ENCODE results near the gene OCRL. TPM values are rescaled to one million over a fixed set of nuclear protein-coding genes. Genes with fewer than 3 reads are reported as not detected.

Gene OCRL
- total RNA-seq (2022; extraction: Qiagen RNA extraction) = 19.1 to 25.7 TPM (median 23.9 TPM) in 5 replicates

DNA sequence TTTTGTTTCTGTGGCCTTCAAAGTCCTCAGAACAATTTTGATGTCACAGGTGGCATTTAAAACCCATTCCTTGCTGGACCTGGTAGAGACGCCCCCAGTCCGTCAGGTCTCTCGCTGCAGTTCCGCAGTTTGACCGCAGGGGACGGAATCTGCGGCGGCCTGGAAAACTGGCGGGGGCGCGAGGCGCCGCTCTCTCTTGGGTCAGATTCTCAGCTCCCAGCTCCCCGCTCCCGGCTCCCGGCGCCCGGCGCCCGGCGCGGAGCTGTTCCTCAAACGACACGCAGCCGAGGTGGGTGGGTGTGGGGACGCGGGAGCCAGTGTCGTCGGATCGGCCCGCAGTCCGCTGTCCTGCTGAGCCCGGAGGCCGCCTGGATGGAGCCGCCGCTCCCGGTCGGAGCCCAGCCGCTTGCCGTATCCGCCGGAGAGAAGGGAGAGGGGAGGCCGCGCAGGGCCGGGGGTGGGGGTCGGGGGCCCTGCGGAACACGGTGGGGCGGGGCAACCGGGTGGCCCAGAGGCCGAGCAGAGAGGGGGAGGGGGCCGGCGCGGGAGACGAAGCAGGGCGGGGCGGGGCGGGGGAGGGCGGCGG, at the start of gene OCRL:
Gene OCRL (plus strand): TSS at position 192 of the 586 bp plus-strand sequence. CDS start 181 bp downstream, at position 373.

DNA sequence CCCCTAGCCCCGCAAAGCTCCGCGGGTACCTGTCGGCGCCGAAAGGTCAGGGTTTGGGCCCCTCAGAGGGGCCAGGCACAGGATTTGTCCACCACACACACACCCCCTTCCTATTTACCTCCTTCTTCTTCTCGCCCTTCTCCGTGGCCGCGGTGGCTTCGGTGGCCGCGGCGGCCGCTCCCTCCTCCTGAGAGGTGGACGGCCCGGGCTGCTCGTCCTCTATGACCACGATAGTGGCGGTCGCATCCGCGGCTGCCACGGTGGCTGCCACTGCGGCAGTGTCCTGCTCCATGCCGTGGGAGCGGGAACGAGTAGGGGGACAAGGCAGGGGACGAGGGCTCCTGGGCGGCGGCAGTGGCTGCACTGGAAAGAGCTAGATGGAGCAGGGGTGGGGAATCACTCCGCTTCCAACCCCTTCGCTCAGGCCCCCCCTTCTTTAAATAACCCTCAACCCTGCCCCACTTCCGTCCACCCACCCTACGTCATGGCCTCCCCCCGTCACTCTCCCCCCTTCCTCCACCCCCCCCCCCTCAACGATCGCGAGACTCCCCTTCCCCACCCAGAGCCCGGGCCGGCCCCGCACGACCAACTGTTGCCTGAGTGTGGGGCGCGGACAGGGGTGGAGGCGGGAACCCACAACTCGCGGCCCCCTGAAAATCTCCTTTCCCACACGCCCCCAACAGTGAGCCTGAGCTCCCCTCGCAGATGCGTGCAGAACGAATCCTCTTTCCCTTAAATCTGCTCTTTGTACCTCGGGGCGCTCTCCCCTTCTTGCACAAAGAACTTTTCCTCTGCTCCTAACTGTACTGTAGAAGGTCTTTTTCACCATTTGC, 16.8 kb upstream of the OCRL start, which contains the start of gene SMARCA1:
Gene SMARCA1 (minus strand): TSS at position 412 of the 833 bp plus-strand sequence. CDS start 120 bp downstream, at position 292.

Other genes with a start within 250 kb of the OCRL start
- gene SMARCA1, start 16.8 kb upstream of the OCRL start, total RNA-seq (2022; extraction: Qiagen RNA extraction) = 30.4 to 58.0 TPM (median 42.6 TPM) in 5 replicates
- 0.70 to 0.85 TPM (median 0.79 TPM) in 5 replicates for gene APLN, start 114.7 kb downstream of the OCRL start, total RNA-seq (2022; extraction: Qiagen RNA extraction)
- gene XPNPEP2, start 198.7 kb downstream of the OCRL start, total RNA-seq (2022; extraction: Qiagen RNA extraction) = not detected in 5 replicates
- not detected in 5 replicates for gene SASH3, start 239.7 kb downstream of the OCRL start, total RNA-seq (2022; extraction: Qiagen RNA extraction)